HepG2 (cell line): ENCODE data around the gene UBL7. TPM values are rescaled to one million over a fixed set of nuclear protein-coding genes. Genes with fewer than 3 reads are reported as not detected.

ENCODE experiments used
- AHR ChIP-seq: IDR thresholded peaks from 2 replicates; pipeline ENCODE4 v1.6.1; 2018; ENCODE audit warnings: missing genetic modification reagents, missing compliant biosample characterization
- BHLHE40 ChIP-seq: IDR thresholded peaks from 2 replicates; pipeline ENCODE4 v1.6.1; 2011; ENCODE audit warnings: low read length, improper control_type of control experiment
- CEBPG ChIP-seq: IDR thresholded peaks from 2 replicates; pipeline ENCODE4 v1.6.1; 2016
- MIER3 ChIP-seq: IDR thresholded peaks from 2 replicates; pipeline ENCODE4 v1.6.1; 2016; ENCODE audit warnings: missing compliant biosample characterization, borderline replicate concordance
- PHB2 ChIP-seq: fragments of 450-650 bp; IDR thresholded peaks from 2 replicates; pipeline ENCODE4 v1.6.1; 2018; ENCODE audit not compliant: partially characterized antibody
- REXO4 ChIP-seq: sonication (generic); formaldehyde crosslinking; IDR thresholded peaks from 2 replicates; pipeline ENCODE4 v1.8.0; 2022; ENCODE audit warnings: missing genetic modification reagents, mild to moderate bottlenecking, borderline replicate concordance
- SALL1 ChIP-seq: sonication (generic); formaldehyde crosslinking; IDR thresholded peaks from 2 replicates; pipeline ENCODE4 v1.8.0; 2022; ENCODE audit warnings: mild to moderate bottlenecking, missing genetic modification reagents
- THYN1 ChIP-seq: sonication (generic); formaldehyde crosslinking; IDR thresholded peaks from 2 replicates; pipeline ENCODE4 v1.8.1; 2023; ENCODE audit warnings: low read depth, mild to moderate bottlenecking, moderate library complexity, missing genetic modification reagents, borderline replicate concordance
- ZFAT ChIP-seq: sonication (generic); formaldehyde crosslinking; conservative IDR thresholded peaks from 2 replicates; pipeline ENCODE4 v1.8.1; 2023; ENCODE audit warnings: missing genetic modification reagents, inconsistent platforms
- ZNF567 ChIP-seq: sonication (generic); formaldehyde crosslinking; IDR thresholded peaks from 2 replicates; pipeline ENCODE4 v1.8.1; 2023; ENCODE audit warnings: mild to moderate bottlenecking, missing genetic modification reagents, borderline replicate concordance
- ZNF670 ChIP-seq: sonication (generic); formaldehyde crosslinking; IDR thresholded peaks from 2 replicates; pipeline ENCODE4 v1.8.0; 2022; ENCODE audit warnings: mild to moderate bottlenecking, missing genetic modification reagents, borderline replicate concordance
- ZNF792 ChIP-seq: IDR thresholded peaks from 2 replicates; pipeline ENCODE4 v1.6.1; 2016
- ZNF83 ChIP-seq: sonication (generic); formaldehyde crosslinking; IDR thresholded peaks from 2 replicates; pipeline ENCODE4 v1.4.0; 2020; ENCODE audit warnings: missing genetic modification reagents, mild to moderate bottlenecking, borderline replicate concordance
- ZNF841 ChIP-seq: sonication (generic); formaldehyde crosslinking; IDR thresholded peaks from 2 replicates; pipeline ENCODE4 v1.8.1; 2023; ENCODE audit warnings: missing genetic modification reagents, borderline replicate concordance
- polyA plus RNA-seq, 8 experiments: library from polyadenylated mRNA; depleted of rRNA in 3 of 8; stranded (reverse) in 7 of 8; unstranded in 1 of 8; fragments of >200 nt; fragmentation: Illumina TruSeq in 4 of 8; extraction: Trizol in 4 of 8; gene quantifications; 2 replicates each; pipeline versions ENCODE4 v1.2.1 to v1.2.3, GENCODE V29; 2011 to 2016; ENCODE audit warnings: low read depth in 4 of 8, missing spikeins in 1 of 8, mixed read lengths in 1 of 8; ENCODE audit not compliant: insufficient read depth in 1 of 8
- total RNA-seq, 5 experiments: library from RNA; depleted of rRNA; stranded (reverse); fragments of >200 nt; fragmentation: Illumina TruSeq; extraction: Trizol; gene quantifications; 2 replicates each; pipeline ENCODE4 v1.2.3, GENCODE V29; 2016; ENCODE audit warnings: low read depth in 1 of 5
- TF ChIP-seq, protein P1 (sequence below): sonication (generic); formaldehyde crosslinking; IDR thresholded peaks from 2 replicates; pipeline ENCODE4 v1.8.1; 2022; ENCODE audit warnings: mild to moderate bottlenecking, missing genetic modification reagents
- TF ChIP-seq, protein P2 (sequence below): sonication (generic); formaldehyde crosslinking; IDR thresholded peaks from 2 replicates; pipeline ENCODE4 v1.5.0; 2020; ENCODE audit warnings: mild to moderate bottlenecking, missing genetic modification reagents, borderline replicate concordance
- TF ChIP-seq, protein P3 (sequence below): sonication (generic); formaldehyde crosslinking; IDR thresholded peaks from 2 replicates; pipeline ENCODE4 v1.4.0; 2020; ENCODE audit warnings: missing genetic modification reagents
- TF ChIP-seq, protein P4 (sequence below): sonication (generic); formaldehyde crosslinking; IDR thresholded peaks from 2 replicates; pipeline ENCODE4 v1.8.0; 2022; ENCODE audit warnings: low read depth, missing genetic modification reagents

The UBL7 gene
- total and polyA plus RNA-seq, 2 of the 13 experiments (the other 11 are each of a cell fraction or from before 2014, with no cell fraction given) = 55.0 to 63.5 TPM

DNA sequence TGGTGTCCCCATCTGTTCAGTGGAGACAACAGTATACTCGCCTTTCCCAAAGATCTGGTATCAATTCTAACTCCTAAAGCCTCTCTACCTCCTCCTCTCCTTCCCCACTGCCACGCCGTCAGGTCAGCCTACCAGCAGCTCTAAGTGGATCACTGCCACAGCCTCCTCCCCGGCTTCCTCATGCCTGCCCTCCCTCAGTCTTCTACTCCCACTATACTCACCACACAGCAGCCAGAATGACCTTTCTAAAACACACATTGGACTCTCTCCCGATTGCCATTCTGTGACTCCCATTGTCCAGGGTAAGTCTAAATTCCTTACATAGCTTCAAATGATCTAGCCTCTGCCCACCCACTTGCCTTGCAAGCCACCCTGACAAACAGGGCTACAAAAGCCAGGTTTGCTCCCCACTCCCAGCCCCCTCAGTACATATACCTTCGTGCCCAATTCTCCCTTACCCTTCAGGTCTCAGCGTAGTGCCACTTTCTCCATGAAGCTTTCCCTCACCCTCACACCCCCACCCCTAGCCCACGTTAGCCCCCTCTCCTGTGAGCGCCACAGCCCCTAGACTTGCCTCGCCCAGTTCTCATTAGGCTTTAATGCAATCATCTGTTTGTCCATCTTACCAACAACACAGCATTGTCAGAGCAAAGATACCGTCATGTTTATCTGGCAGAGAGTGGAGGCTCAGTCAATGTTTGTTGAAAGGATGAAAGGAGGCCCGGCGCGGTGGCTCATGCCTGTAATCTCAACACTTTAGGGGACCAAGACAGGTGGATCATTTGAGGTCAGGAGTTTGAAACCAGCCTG, 17.7 kb downstream of the UBL7 start (continued):
- peak; percentile 86; the same call in 1 of the 2 replicates for TF ChIP-seq MIER3 (CRISPR knock-in tag)
- TF ChIP-seq ZNF841 (CRISPR knock-in tag) = no peak
- TF ChIP-seq, protein P1, sequence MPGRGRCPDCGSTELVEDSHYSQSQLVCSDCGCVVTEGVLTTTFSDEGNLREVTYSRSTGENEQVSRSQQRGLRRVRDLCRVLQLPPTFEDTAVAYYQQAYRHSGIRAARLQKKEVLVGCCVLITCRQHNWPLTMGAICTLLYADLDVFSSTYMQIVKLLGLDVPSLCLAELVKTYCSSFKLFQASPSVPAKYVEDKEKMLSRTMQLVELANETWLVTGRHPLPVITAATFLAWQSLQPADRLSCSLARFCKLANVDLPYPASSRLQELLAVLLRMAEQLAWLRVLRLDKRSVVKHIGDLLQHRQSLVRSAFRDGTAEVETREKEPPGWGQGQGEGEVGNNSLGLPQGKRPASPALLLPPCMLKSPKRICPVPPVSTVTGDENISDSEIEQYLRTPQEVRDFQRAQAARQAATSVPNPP (CRISPR knock-in tag) = no peak
- no peak for TF ChIP-seq AHR (CRISPR knock-in tag)
- TF ChIP-seq ZFAT (CRISPR knock-in tag) = no peak
- peak; percentile 67 for TF ChIP-seq BHLHE40
- TF ChIP-seq PHB2 = no peak
- TF ChIP-seq, protein P2, sequence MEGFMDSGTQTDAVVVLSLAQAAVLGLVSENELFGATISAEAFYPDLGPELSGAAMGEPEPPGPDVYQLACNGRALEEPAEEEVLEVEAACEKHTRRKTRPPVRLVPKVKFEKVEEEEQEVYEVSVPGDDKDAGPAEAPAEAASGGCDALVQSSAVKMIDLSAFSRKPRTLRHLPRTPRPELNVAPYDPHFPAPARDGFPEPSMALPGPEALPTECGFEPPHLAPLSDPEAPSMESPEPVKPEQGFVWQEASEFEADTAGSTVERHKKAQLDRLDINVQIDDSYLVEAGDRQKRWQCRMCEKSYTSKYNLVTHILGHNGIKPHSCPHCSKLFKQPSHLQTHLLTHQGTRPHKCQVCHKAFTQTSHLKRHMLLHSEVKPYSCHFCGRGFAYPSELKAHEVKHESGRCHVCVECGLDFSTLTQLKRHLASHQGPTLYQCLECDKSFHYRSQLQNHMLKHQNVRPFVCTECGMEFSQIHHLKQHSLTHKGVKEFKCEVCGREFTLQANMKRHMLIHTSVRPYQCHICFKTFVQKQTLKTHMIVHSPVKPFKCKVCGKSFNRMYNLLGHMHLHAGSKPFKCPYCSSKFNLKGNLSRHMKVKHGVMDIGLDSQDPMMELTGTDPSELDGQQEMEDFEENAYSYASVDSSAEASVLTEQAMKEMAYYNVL (CRISPR knock-in tag) = peak; percentile 27; the same call in 1 of the 2 replicates
- TF ChIP-seq ZNF670 = peak; percentile 49; the same call in 1 of the 2 replicates
- no peak for TF ChIP-seq REXO4
- TF ChIP-seq, protein P3, sequence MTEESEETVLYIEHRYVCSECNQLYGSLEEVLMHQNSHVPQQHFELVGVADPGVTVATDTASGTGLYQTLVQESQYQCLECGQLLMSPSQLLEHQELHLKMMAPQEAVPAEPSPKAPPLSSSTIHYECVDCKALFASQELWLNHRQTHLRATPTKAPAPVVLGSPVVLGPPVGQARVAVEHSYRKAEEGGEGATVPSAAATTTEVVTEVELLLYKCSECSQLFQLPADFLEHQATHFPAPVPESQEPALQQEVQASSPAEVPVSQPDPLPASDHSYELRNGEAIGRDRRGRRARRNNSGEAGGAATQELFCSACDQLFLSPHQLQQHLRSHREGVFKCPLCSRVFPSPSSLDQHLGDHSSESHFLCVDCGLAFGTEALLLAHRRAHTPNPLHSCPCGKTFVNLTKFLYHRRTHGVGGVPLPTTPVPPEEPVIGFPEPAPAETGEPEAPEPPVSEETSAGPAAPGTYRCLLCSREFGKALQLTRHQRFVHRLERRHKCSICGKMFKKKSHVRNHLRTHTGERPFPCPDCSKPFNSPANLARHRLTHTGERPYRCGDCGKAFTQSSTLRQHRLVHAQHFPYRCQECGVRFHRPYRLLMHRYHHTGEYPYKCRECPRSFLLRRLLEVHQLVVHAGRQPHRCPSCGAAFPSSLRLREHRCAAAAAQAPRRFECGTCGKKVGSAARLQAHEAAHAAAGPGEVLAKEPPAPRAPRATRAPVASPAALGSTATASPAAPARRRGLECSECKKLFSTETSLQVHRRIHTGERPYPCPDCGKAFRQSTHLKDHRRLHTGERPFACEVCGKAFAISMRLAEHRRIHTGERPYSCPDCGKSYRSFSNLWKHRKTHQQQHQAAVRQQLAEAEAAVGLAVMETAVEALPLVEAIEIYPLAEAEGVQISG (CRISPR knock-in tag) = peak; percentile 71
- peak; percentile 84 for TF ChIP-seq CEBPG (CRISPR knock-in tag)
- TF ChIP-seq, protein P4, sequence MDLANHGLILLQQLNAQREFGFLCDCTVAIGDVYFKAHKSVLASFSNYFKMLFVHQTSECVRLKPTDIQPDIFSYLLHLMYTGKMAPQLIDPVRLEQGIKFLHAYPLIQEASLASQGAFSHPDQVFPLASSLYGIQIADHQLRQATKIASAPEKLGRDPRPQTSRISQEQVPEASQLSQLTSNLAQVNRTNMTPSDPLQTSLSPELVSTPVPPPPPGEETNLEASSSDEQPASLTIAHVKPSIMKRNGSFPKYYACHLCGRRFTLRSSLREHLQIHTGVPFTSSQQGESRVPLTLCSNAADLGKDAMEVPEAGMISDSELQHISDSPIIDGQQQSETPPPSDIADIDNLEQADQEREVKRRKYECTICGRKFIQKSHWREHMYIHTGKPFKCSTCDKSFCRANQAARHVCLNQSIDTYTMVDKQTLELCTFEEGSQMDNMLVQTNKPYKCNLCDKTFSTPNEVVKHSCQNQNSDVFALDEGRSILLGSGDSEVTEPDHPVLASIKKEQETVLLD (CRISPR knock-in tag) = no peak
- peak; percentile 89 for TF ChIP-seq SALL1 (CRISPR knock-in tag)
- no peak for TF ChIP-seq THYN1 (CRISPR knock-in tag)
- no peak for TF ChIP-seq ZNF83
- TF ChIP-seq ZNF567 (CRISPR knock-in tag) = no peak
- peak; percentile 90; the same call in 1 of the 2 replicates for TF ChIP-seq ZNF792 (CRISPR knock-in tag)
